ENCODE measurements around the gene AMHR2. TPM values are rescaled to one million over a fixed set of nuclear protein-coding genes. Genes with fewer than 3 reads are reported as not detected.

AMHR2 gene
- total and polyA plus RNA-seq, 9 of the 15 experiments (the other 6 are each of a cell fraction or from before 2014, with no cell fraction given) = 8.9 to 49.7 (median 19.3) TPM

DNA sequence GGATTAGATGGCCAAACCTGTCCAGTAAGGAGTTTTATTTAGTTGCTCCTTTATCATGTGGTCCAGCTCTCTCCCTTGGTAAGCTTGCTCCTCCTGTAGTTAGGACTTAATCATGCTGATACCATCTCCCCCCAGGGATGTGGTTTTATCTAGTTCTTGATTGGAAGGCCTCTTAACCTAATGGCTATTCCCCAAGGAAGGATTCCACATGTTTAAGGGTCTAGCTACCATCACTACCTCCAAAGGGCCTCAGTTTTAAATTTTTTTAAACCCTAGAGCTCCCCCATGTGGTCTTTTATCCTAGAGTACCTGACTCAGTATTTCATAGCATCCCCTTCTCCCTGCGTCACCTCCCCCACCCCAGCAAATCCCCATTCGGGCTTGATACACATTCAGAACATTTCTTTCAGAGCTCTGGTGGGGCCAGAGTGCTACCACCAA lies 53.1 kb downstream of the AMHR2 start:
- DNase-seq (ENCODE audit: extremely low read depth in 1 of 4, low spot score in 3 of 4) = peak in 3 of 4 experiments; percentile 26 to 52 (median 43)
- intact Hi-C loops (cut with micrococcal nuclease) = no loop called here
- H4K20me1 ChIP-seq (replicated peaks; ENCODE audit: control insufficient read depth, insufficient read depth, low read length) = peaks cover 37% of the 10 kb centered on the region
- peaks cover 57% of the 10 kb centered on the region for H3K79me2 ChIP-seq (ENCODE audit: control insufficient read depth, insufficient read depth, low read length)
- no peak overlapping the region for H3K4me3 ChIP-seq
- peaks cover 0 to 5% of the 10 kb centered on the region in 2 experiments; a peak in 3 of 5 replicates for H3K4me1 ChIP-seq (replicated peaks in 1 of 2; ENCODE audit: control insufficient read depth in 2 of 2, insufficient read depth in 2 of 2, low read length in 2 of 2)
- H3K4me2 ChIP-seq (ENCODE audit: insufficient read depth, low read length) = no peak overlapping the region
- in situ Hi-C loops (cut with MboI) = no loop called here
- no peaks in the 10 kb centered on the region for H3K9me3 ChIP-seq (replicated peaks; ENCODE audit: control insufficient read depth, insufficient read depth, low read depth, low read length)
- ChIA-PET CTCF (ENCODE audit: low intra/inter-chr PET ratio) (interaction anchor here (0.6 to 1.6 kb wide), 4 partner anchors 124 to 153 kb away, joined by 3 to 9 read pairs (median 4); no protein-coding TSS in a partner anchor), POLR2A (interaction anchor here (0.6 to 8.8 kb wide), 6 partner anchors 13 to 156 kb away, joined by 3 to 87 read pairs (median 4); partner anchors contain the start of gene TARBP2)
- FAIRE-seq = no peak
- H3K36me3 ChIP-seq (ENCODE audit: control insufficient read depth, insufficient read depth, low read length) = peaks cover 98% of the 10 kb centered on the region
- 77% methylated on average over 2 of the region's 2 CpGs for WGBS (ENCODE audit: insufficient coverage, low coverage, missing lambda C conversion rate)
- H3K27me3 ChIP-seq (ENCODE audit: control insufficient read depth in 2 of 2, insufficient read depth in 2 of 2, low read length in 2 of 2) = no peaks in the 10 kb centered on the region
- no peak overlapping the region for H2AFZ ChIP-seq (ENCODE audit: low read depth, low read length)
- no peak overlapping the region for H3K27ac ChIP-seq (ENCODE audit: extremely low read depth, low read depth, low read length)
- no TSS peak for BruUV-seq (replicated peaks)
- peak; percentile 60 for ATAC-seq
- no peak for TF ChIP-seq ZNF57 (CRISPR knock-in tag; IDR thresholded peaks at IDR 0.05)
- no peak for TF ChIP-seq ZNF699 (CRISPR knock-in tag; IDR thresholded peaks at IDR 0.05; ENCODE audit: insufficient replicate concordance)
- TF ChIP-seq, protein P1, sequence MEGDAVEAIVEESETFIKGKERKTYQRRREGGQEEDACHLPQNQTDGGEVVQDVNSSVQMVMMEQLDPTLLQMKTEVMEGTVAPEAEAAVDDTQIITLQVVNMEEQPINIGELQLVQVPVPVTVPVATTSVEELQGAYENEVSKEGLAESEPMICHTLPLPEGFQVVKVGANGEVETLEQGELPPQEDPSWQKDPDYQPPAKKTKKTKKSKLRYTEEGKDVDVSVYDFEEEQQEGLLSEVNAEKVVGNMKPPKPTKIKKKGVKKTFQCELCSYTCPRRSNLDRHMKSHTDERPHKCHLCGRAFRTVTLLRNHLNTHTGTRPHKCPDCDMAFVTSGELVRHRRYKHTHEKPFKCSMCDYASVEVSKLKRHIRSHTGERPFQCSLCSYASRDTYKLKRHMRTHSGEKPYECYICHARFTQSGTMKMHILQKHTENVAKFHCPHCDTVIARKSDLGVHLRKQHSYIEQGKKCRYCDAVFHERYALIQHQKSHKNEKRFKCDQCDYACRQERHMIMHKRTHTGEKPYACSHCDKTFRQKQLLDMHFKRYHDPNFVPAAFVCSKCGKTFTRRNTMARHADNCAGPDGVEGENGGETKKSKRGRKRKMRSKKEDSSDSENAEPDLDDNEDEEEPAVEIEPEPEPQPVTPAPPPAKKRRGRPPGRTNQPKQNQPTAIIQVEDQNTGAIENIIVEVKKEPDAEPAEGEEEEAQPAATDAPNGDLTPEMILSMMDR (IDR thresholded peaks at IDR 0.05 in 2 of 3, conservative IDR thresholded peaks at IDR 0.05 in 1 of 3; ENCODE audit: insufficient read depth in 2 of 3, low read depth in 1 of 3, low read length in 3 of 3) = peak; percentile 30 to 52 (median 35); a peak in 3 of 6 replicates
- TF ChIP-seq NFIC (IDR thresholded peaks at IDR 0.05) = no peak
- no peak for TF ChIP-seq TBL1XR1 (IDR thresholded peaks at IDR 0.05; ENCODE audit: low read length in 2 of 2)
- peak; percentile 43 for TF ChIP-seq POLR2AphosphoS5 (IDR thresholded peaks at IDR 0.05; ENCODE audit: control insufficient read depth, insufficient read depth, low read depth, low read length)
- TF ChIP-seq ZFX (CRISPR knock-in tag; IDR thresholded peaks at IDR 0.05) = no peak
- TF ChIP-seq, protein P2, sequence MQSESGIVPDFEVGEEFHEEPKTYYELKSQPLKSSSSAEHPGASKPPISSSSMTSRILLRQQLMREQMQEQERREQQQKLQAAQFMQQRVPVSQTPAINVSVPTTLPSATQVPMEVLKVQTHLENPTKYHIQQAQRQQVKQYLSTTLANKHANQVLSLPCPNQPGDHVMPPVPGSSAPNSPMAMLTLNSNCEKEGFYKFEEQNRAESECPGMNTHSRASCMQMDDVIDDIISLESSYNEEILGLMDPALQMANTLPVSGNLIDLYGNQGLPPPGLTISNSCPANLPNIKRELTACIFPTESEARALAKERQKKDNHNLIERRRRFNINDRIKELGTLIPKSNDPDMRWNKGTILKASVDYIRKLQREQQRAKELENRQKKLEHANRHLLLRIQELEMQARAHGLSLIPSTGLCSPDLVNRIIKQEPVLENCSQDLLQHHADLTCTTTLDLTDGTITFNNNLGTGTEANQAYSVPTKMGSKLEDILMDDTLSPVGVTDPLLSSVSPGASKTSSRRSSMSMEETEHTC (IDR thresholded peaks at IDR 0.05) = no peak
- no peak for TF ChIP-seq HMBOX1 (IDR thresholded peaks at IDR 0.05)
- peak; percentile 41; the same call in 1 of the 2 replicates for TF ChIP-seq POLR2A (conservative IDR thresholded peaks at IDR 0.05)
- no peak for TF ChIP-seq PRPF4 (IDR thresholded peaks at IDR 0.05; ENCODE audit: insufficient read depth, low read depth, low read length, poor library complexity, severe bottlenecking)
- TF ChIP-seq FOXK2 (conservative IDR thresholded peaks at IDR 0.05 in 1 of 2, IDR thresholded peaks at IDR 0.05 in 1 of 2; ENCODE audit: low read depth in 2 of 2) = no peak
- no peak for TF ChIP-seq TCF3 (CRISPR knock-in tag; IDR thresholded peaks at IDR 0.05)
- no peak for TF ChIP-seq FOXP1 (CRISPR knock-in tag; IDR thresholded peaks at IDR 0.05)
- TF ChIP-seq POLR2B (IDR thresholded peaks at IDR 0.05; ENCODE audit: low read depth, partially characterized antibody) = peak; percentile 24
- TF ChIP-seq PTBP1 (IDR thresholded peaks at IDR 0.05; ENCODE audit: low read depth, low read length) = no peak
- no peak for TF ChIP-seq ZNF780A (CRISPR knock-in tag; IDR thresholded peaks at IDR 0.05)
- TF ChIP-seq SMAD3 (CRISPR knock-in tag; conservative IDR thresholded peaks at IDR 0.05) = no peak
- TF ChIP-seq NELFE (IDR thresholded peaks at IDR 0.05; ENCODE audit: insufficient read depth, insufficient read length) = no peak
- no peak for TF ChIP-seq RFX5 (IDR thresholded peaks at IDR 0.05; ENCODE audit: low read depth, low read length)
- H3K9ac ChIP-seq (ENCODE audit: insufficient read depth in 1 of 2, low read depth in 2 of 2, low read length in 2 of 2) = no peak overlapping the region
- no peaks in the 10 kb centered on the region for H3K9me1 ChIP-seq (ENCODE audit: control insufficient read depth, insufficient read depth, low read length)

Measured in K562 (cell line).